ENCODE results near the gene SEMA6D.

SEMA6D gene

GRCh38 chr15:47756872-47757271 is 39.6 kb downstream of the SEMA6D start:
- peak; percentile 80 for DNase-seq
- H3K23ac ChIP-seq (ENCODE audit: low read length in 2 of 2) = no peak overlapping the region
- no peak overlapping the region for H4K91ac ChIP-seq (ENCODE audit: low read length)
- H3K79me1 ChIP-seq (replicated peaks; ENCODE audit: low read length, poor library complexity, severe bottlenecking) = no peaks in the 10 kb centered on the region
- H3K27me3 ChIP-seq (ENCODE audit: control insufficient read depth in 1 of 2, insufficient read depth in 1 of 2, low read length in 2 of 2) = no peaks in the 10 kb centered on the region
- H3K4me1 ChIP-seq (ENCODE audit: control insufficient read depth, insufficient read depth, low read depth, low read length) = peaks cover 2% of the 10 kb centered on the region
- no peak overlapping the region for H2BK12ac ChIP-seq (ENCODE audit: low read length in 2 of 2)
- no peak overlapping the region for H2BK5ac ChIP-seq (ENCODE audit: low read depth, low read length, poor library complexity, severe bottlenecking)
- WGBS = 48% methylated on average over 2 of the region's 2 CpGs
- no peak overlapping the region for H3K4me2 ChIP-seq (ENCODE audit: low read length, poor library complexity, severe bottlenecking)
- H4K8ac ChIP-seq (ENCODE audit: low read length) = no peak overlapping the region
- no peak overlapping the region for H2AFZ ChIP-seq (ENCODE audit: low read depth, low read length)
- H3K4ac ChIP-seq (ENCODE audit: low read depth in 1 of 2, low read length in 2 of 2) = no peak overlapping the region
- H3K9me3 ChIP-seq (ENCODE audit: control insufficient read depth, low read length) = peaks cover 24% of the 10 kb centered on the region
- H2AK5ac ChIP-seq (ENCODE audit: low read length, severe bottlenecking) = no peak overlapping the region
- no peak overlapping the region for H3K4me3 ChIP-seq (ENCODE audit: insufficient read depth in 1 of 2, low read depth in 1 of 2, low read length in 2 of 2)
- no peak overlapping the region for H3K14ac ChIP-seq (ENCODE audit: low read length in 2 of 2)
- H3K18ac ChIP-seq (ENCODE audit: low read depth in 1 of 2, low read length in 2 of 2) = no peak overlapping the region
- H3K27ac ChIP-seq (ENCODE audit: low read length, poor library complexity, severe bottlenecking) = no peak overlapping the region
- no peak overlapping the region for H2BK15ac ChIP-seq (ENCODE audit: low read depth, poor library complexity, severe bottlenecking)
- no peak overlapping the region for H2BK120ac ChIP-seq (ENCODE audit: low read depth, low read length)
- H3K36me3 ChIP-seq (ENCODE audit: control insufficient read depth in 1 of 2, insufficient read depth in 2 of 2, low read depth in 1 of 2, low read length in 2 of 2) = no peaks in the 10 kb centered on the region
- H3K9ac ChIP-seq (ENCODE audit: low read length) = no peak overlapping the region

- Histone ChIP-seq H2BK120ac (ENCODE audit: low read depth, low read length) (no peak overlapping the region), H3K4ac (ENCODE audit: low read depth in 1 of 2, low read length in 2 of 2) (no peak overlapping the region), H3K23ac (ENCODE audit: low read length in 2 of 2) (no peak overlapping the region), H3K36me3 (ENCODE audit: control insufficient read depth in 1 of 2, insufficient read depth in 2 of 2, low read depth in 1 of 2, low read length in 2 of 2) (no peaks in the 10 kb centered on the region), H3K4me3 (ENCODE audit: insufficient read depth in 1 of 2, low read depth in 1 of 2, low read length in 2 of 2) (no peak overlapping the region), H3K4me1 (ENCODE audit: control insufficient read depth, insufficient read depth, low read depth, low read length) (peaks cover 2% of the 10 kb centered on the region), H3K27me3 (ENCODE audit: control insufficient read depth in 1 of 2, insufficient read depth in 1 of 2, low read length in 2 of 2) (no peaks in the 10 kb centered on the region), H4K8ac (ENCODE audit: low read length) (no peak overlapping the region), H3K4me2 (ENCODE audit: low read length, poor library complexity, severe bottlenecking) (no peak overlapping the region), H3K79me1 (replicated peaks; ENCODE audit: low read length, poor library complexity, severe bottlenecking) (no peaks in the 10 kb centered on the region), H3K27ac (ENCODE audit: low read length, poor library complexity, severe bottlenecking) (no peak overlapping the region), H3K9me3 (ENCODE audit: control insufficient read depth, low read length) (peaks cover 24% of the 10 kb centered on the region), H4K91ac (ENCODE audit: low read length) (no peak overlapping the region), H3K18ac (ENCODE audit: low read depth in 1 of 2, low read length in 2 of 2) (no peak overlapping the region), H2BK5ac (ENCODE audit: low read depth, low read length, poor library complexity, severe bottlenecking) (no peak overlapping the region), H2BK15ac (ENCODE audit: low read depth, poor library complexity, severe bottlenecking) (no peak overlapping the region), H2AFZ (ENCODE audit: low read depth, low read length) (no peak overlapping the region), H2BK12ac (ENCODE audit: low read length in 2 of 2) (no peak overlapping the region), H2AK5ac (ENCODE audit: low read length, severe bottlenecking) (no peak overlapping the region), H3K14ac (ENCODE audit: low read length in 2 of 2) (no peak overlapping the region), H3K9ac (ENCODE audit: low read length) (no peak overlapping the region)
- 100% methylated on average over 2 of the region's 3 CpGs for WGBS
- no peak for DNase-seq
Observed at GRCh38 chr15:47757331-47757730, 40.0 kb downstream of the SEMA6D start.

GRCh38 chr15:47762621-47763020 is 45.3 kb downstream of the SEMA6D start:
- H2BK15ac ChIP-seq (ENCODE audit: low read depth, poor library complexity, severe bottlenecking) = no peak overlapping the region
- no peak overlapping the region for H2BK5ac ChIP-seq (ENCODE audit: low read depth, low read length, poor library complexity, severe bottlenecking)
- no peak overlapping the region for H3K4me3 ChIP-seq (ENCODE audit: insufficient read depth in 1 of 2, low read depth in 1 of 2, low read length in 2 of 2)
- H2BK120ac ChIP-seq (ENCODE audit: low read depth, low read length) = no peak overlapping the region
- H3K27me3 ChIP-seq (ENCODE audit: control insufficient read depth in 1 of 2, insufficient read depth in 1 of 2, low read length in 2 of 2) = no peaks in the 10 kb centered on the region
- H3K23ac ChIP-seq (ENCODE audit: low read length in 2 of 2) = no peak overlapping the region
- H2AK5ac ChIP-seq (ENCODE audit: low read length, severe bottlenecking) = no peak overlapping the region
- no peak overlapping the region for H3K18ac ChIP-seq (ENCODE audit: low read depth in 1 of 2, low read length in 2 of 2)
- H3K9ac ChIP-seq (ENCODE audit: low read length) = no peak overlapping the region
- DNase-seq = no peak
- H3K36me3 ChIP-seq (ENCODE audit: control insufficient read depth in 1 of 2, insufficient read depth in 2 of 2, low read depth in 1 of 2, low read length in 2 of 2) = no peaks in the 10 kb centered on the region
- H3K4ac ChIP-seq (ENCODE audit: low read depth in 1 of 2, low read length in 2 of 2) = no peak overlapping the region
- no peaks in the 10 kb centered on the region for H3K79me1 ChIP-seq (replicated peaks; ENCODE audit: low read length, poor library complexity, severe bottlenecking)
- H2BK12ac ChIP-seq (ENCODE audit: low read length in 2 of 2) = no peak overlapping the region
- H3K9me3 ChIP-seq (ENCODE audit: control insufficient read depth, low read length) = no peaks in the 10 kb centered on the region
- H4K8ac ChIP-seq (ENCODE audit: low read length) = no peak overlapping the region
- H3K27ac ChIP-seq (ENCODE audit: low read length, poor library complexity, severe bottlenecking) = no peak overlapping the region
- no peak overlapping the region for H3K4me2 ChIP-seq (ENCODE audit: low read length, poor library complexity, severe bottlenecking)
- 100% methylated on average over 3 of the region's 3 CpGs for WGBS
- H4K91ac ChIP-seq (ENCODE audit: low read length) = no peak overlapping the region
- H2AFZ ChIP-seq (ENCODE audit: low read depth, low read length) = no peak overlapping the region
- no peak overlapping the region for H3K14ac ChIP-seq (ENCODE audit: low read length in 2 of 2)
- no peaks in the 10 kb centered on the region for H3K4me1 ChIP-seq (ENCODE audit: control insufficient read depth, insufficient read depth, low read depth, low read length)

- Histone ChIP-seq H3K4me3 (ENCODE audit: insufficient read depth in 1 of 2, low read depth in 1 of 2, low read length in 2 of 2) (no peak overlapping the region), H2BK5ac (ENCODE audit: low read depth, low read length, poor library complexity, severe bottlenecking) (no peak overlapping the region), H4K91ac (ENCODE audit: low read length) (no peak overlapping the region), H3K9ac (ENCODE audit: low read length) (no peak overlapping the region), H2AK5ac (ENCODE audit: low read length, severe bottlenecking) (no peak overlapping the region), H3K18ac (ENCODE audit: low read depth in 1 of 2, low read length in 2 of 2) (no peak overlapping the region), H4K8ac (ENCODE audit: low read length) (no peak overlapping the region), H2BK12ac (ENCODE audit: low read length in 2 of 2) (no peak overlapping the region), H2BK120ac (ENCODE audit: low read depth, low read length) (no peak overlapping the region), H2BK15ac (ENCODE audit: low read depth, poor library complexity, severe bottlenecking) (no peak overlapping the region), H3K9me3 (ENCODE audit: control insufficient read depth, low read length) (no peaks in the 10 kb centered on the region), H3K4ac (ENCODE audit: low read depth in 1 of 2, low read length in 2 of 2) (no peak overlapping the region), H3K23ac (ENCODE audit: low read length in 2 of 2) (no peak overlapping the region), H3K27me3 (ENCODE audit: control insufficient read depth in 1 of 2, insufficient read depth in 1 of 2, low read length in 2 of 2) (no peaks in the 10 kb centered on the region), H3K4me2 (ENCODE audit: low read length, poor library complexity, severe bottlenecking) (no peak overlapping the region), H3K27ac (ENCODE audit: low read length, poor library complexity, severe bottlenecking) (no peak overlapping the region), H3K36me3 (ENCODE audit: control insufficient read depth in 1 of 2, insufficient read depth in 2 of 2, low read depth in 1 of 2, low read length in 2 of 2) (no peaks in the 10 kb centered on the region), H3K4me1 (ENCODE audit: control insufficient read depth, insufficient read depth, low read depth, low read length) (no peaks in the 10 kb centered on the region), H3K14ac (ENCODE audit: low read length in 2 of 2) (no peak overlapping the region), H3K79me1 (replicated peaks; ENCODE audit: low read length, poor library complexity, severe bottlenecking) (no peaks in the 10 kb centered on the region), H2AFZ (ENCODE audit: low read depth, low read length) (no peak overlapping the region)
- DNase-seq = no peak
- over 99% methylated on average over 13 of the region's 13 CpGs for WGBS
Observed at GRCh38 chr15:47764666-47765065, 47.4 kb downstream of the SEMA6D start.

Measured in mesenchymal stem cell (in vitro differentiated cells and primary cell).